HPDE6-E6E7 (cell line): Measurements from ENCODE around the gene IL5RA.

Source experiments
- DNase-seq: peaks from one replicate; pipeline ENCODE4 v3.0.0; 2011; ENCODE audit warnings: missing footprints; ENCODE audit errors: extremely low spot score

The IL5RA gene

GRCh38 chr3:3107858-3108257 lies 2.3 kb downstream of the IL5RA start:
- DNase-seq = no peak

- DNase-seq = no peak
Observed at GRCh38 chr3:3107181-3107580, 3.0 kb downstream of the IL5RA start.

GRCh38 chr3:3105815-3106214 lies 4.4 kb downstream of the IL5RA start:
- no peak for DNase-seq

GRCh38 chr3:3105246-3105645 lies 4.9 kb downstream of the IL5RA start:
- DNase-seq = no peak

- no peak for DNase-seq
Observed at GRCh38 chr3:3102751-3103150, 7.4 kb downstream of the IL5RA start.

- DNase-seq = no peak
Observed at GRCh38 chr3:3101660-3102458, 8.3 kb downstream of the IL5RA start.

GRCh38 chr3:3097958-3098357 lies 12.2 kb downstream of the IL5RA start:
- DNase-seq = no peak

GRCh38 chr3:3089017-3089416 lies 21.2 kb downstream of the IL5RA start:
- DNase-seq = no peak

GRCh38 chr3:3087716-3088465 lies 22.3 kb downstream of the IL5RA start:
- DNase-seq = no peak

GRCh38 chr3:3087279-3087678 lies 22.9 kb downstream of the IL5RA start:
- DNase-seq = no peak

GRCh38 chr3:3086239-3086638 lies 23.9 kb downstream of the IL5RA start:
- DNase-seq = no peak

- no peak for DNase-seq
Observed at GRCh38 chr3:3085782-3086181, 24.4 kb downstream of the IL5RA start.

GRCh38 chr3:3084890-3085289 lies 25.3 kb downstream of the IL5RA start:
- no peak for DNase-seq

GRCh38 chr3:3082234-3082924 lies 27.8 kb downstream of the IL5RA start:
- no peak for DNase-seq

- DNase-seq = no peak
Observed at GRCh38 chr3:3081381-3082233, 28.6 kb downstream of the IL5RA start.

- no peak for DNase-seq
Observed at GRCh38 chr3:3080309-3080708, 29.9 kb downstream of the IL5RA start.

- DNase-seq = no peak
Observed at GRCh38 chr3:3074551-3075257, 35.5 kb downstream of the IL5RA start.

- no peak for DNase-seq
Observed at GRCh38 chr3:3071136-3071535, 39.0 kb downstream of the IL5RA start.

- DNase-seq = no peak
Observed at GRCh38 chr3:3069723-3070122, 40.5 kb downstream of the IL5RA start.

GRCh38 chr3:3068358-3068881 lies 41.8 kb downstream of the IL5RA start:
- DNase-seq = no peak

GRCh38 chr3:3066910-3067309 lies 43.3 kb downstream of the IL5RA start:
- no peak for DNase-seq
